GM18909 (cell line): ENCODE data around the gene TSC1.
A peak's percentile ranks its signal among the peaks of the same experiment; 100 is the strongest.
"Not testable (repeated sequence)": the region's sequence is repeated elsewhere in the genome, so short reads cannot be mapped to it uniquely, and the experiment has no call there.

Experiments used
- ATAC-seq: cut with Tn5 transposase; IDR thresholded peaks from one replicate; pipeline ENCODE4 v1.9.1; 2021; ENCODE audit warnings: mild to moderate bottlenecking; ENCODE audit not compliant: unreplicated experiment, poor library complexity

The TSC1 gene

GRCh38 chr9:132978112-132978450 lies 33.7 kb upstream of the TSC1 start:
- no peak for ATAC-seq

- no peak for ATAC-seq
These were observed 32.2 kb upstream of the TSC1 start for GRCh38 chr9:132976571-132976970.

DNA sequence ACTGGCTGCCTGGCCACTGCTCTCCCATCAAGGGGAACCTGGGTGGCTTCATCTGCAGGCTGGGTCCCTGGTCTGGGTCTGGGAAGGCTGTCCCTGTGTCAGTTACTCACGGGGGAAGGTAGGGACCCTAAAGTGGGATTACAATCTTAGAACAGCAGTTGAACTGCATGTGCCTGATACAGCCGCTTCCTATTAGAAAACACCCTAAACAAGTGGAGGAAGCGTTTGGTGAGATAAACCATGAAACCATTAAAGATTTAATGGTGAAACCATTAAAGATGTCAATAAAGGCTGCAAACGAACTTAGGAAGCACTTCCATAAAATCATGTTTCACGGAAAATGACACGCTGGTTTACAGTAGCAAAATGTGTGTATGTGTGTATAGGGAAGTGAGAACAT lies 31.5 kb upstream of the TSC1 start:
- ATAC-seq = no peak

DNA sequence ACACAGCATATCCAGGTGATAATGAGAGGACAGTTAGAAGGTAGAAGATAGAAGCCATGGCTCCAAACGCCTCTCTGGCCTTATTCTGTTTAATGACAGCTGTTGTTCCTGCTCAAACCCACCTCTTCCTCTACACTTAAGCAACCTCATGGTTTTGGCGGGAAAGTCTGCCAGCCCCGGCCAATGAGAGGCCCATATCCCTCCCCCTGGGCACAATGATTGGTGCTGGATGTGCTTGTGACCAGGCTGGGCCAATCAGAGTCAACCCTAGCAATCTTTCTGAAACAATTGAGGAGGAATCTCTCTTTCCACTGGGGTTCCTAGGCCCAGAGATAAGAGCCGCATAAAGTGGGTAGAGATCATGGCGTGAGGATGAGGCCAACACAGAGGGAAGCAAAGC lies 29.3 kb upstream of the TSC1 start:
- no peak for ATAC-seq

DNA sequence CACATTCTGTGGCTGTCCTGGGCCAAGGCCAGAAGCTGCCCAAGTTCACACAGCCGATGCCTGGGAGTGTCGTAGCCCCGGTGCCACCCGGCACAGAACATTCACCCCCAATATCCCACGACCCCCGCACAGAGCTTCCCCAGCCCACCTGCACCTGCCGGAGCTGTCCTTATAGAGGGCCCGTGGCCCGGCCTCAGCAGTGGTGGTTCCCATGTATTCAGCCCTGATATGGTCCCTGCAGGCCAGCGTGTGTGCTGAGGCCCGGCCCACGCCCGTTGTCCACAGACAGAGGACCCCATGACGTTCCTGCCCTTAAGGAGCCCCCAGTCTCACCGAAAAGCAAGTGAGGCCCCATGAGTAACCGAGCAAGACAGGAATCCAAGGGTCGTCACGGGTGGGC lies 28.8 kb upstream of the TSC1 start:
- ATAC-seq = no peak

DNA sequence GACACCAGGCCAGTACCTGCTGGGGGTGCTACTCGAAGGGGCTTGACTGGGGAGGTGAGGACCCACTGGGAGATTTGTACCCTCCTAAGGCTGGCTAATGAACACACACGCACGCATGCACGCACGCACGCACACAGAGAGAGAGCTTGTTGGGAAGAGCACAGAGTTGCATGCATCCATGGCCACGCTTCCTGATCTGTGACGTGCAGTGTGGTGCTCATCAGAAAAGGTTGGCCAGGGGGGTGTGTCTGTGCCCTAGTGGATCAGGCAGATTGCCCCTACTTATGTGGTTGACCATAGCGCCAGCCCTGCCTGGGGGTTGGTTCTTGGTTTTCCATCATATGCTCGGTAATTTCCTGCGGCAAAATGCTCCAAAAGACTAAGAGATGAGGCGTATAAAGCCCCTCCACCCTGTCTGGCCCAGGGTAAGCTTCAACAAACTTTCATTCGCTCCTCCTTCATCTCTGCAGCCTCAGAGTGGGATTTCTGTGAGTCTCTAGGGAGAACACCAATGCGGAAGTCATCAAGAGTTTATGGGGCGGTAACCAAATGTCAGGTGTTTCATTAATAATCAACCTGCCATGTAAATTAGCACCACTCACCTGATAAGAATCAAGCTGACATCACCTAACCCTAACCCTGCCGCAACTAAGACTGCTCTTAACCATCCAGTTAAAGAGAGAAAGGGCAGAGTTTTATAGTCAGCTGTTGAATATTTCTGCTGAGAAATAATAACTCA lies 26.1 kb upstream of the TSC1 start:
- no peak for ATAC-seq

DNA sequence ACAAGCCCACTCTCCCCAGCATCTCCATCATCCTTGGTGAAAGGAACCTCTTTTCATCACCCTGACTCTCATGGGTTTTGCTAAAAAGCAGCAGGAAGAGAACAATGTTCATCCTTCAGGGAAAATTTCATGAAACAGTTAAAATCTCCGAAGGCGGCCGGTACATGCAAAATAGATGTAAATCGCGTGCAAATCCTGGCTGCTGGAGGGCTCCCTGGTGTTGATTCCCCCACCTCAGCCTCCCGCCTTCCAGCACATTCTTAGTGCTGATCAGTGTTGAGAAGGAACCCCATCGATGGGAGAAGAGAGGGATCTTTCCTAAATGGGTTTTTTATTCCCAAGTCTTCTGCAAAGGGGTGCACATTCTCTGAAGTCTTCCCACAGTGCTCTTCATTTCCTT lies 25.4 kb upstream of the TSC1 start:
- ATAC-seq = no peak

DNA sequence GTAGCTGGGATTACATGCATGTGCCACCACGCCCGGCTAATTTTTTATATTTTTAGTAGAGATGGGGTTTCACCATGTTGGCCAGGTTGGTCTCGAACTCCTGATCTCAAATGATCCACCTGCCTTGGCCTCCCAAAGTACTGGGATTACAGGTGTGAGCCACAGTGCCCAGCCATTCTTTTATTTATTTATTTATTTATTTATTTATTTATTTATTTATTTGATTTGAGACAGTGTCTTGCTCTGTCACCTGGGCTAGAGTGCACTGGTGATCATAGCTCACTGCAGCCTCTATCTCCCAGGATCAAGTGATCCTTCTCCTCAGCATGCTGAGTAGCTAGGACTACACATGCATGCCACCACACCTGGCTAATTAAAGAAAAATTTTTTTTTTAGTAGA lies 23.5 kb upstream of the TSC1 start:
- not testable (repeated sequence) for ATAC-seq

GRCh38 chr9:132965478-132965877 lies 21.1 kb upstream of the TSC1 start:
- ATAC-seq = no peak

- no peak for ATAC-seq
These were observed 16.6 kb upstream of the TSC1 start for GRCh38 chr9:132961002-132961401.

GRCh38 chr9:132957805-132958204 lies 13.4 kb upstream of the TSC1 start:
- no peak for ATAC-seq

DNA sequence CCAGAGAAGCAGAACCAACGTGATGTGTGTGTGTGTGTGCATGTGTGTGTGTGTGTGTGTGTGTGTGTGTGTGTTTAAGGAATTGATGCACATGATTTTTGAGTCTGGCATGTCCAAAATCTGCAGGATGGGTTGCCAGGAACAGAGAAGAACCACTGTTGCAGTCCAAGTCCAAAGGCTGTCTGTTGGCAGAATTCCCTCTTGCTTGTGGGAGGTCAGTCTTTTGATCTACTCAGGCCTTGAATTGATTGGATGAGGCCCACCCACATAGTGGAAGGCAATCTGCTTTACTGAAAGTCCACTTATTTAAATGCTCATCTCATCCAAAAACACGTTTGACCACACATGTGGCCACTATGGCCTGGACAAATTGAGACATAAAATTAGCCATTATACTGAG lies 11.4 kb upstream of the TSC1 start:
- ATAC-seq = no peak

DNA sequence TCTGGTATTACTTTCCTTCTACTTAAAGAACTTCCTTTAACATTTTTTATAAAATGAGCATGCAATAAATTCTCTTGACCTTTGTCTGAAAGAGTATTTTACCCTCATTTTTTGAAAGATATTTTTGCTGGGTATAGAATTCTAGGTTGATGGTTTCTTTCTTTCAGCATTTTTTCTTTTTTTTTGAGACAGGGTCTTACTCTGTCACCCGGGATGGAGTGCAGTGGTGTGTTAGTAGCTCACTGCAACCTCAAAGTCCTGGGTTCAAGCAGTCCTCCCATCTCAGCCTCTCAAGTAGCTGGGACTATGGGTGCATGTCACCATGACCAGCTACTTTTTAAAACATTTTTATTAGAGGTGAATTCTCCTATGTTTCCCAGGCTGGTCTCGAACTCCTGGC lies 10.7 kb upstream of the TSC1 start:
- no peak for ATAC-seq

- no peak for ATAC-seq
These were observed 5.3 kb upstream of the TSC1 start for GRCh38 chr9:132949709-132950108.

DNA sequence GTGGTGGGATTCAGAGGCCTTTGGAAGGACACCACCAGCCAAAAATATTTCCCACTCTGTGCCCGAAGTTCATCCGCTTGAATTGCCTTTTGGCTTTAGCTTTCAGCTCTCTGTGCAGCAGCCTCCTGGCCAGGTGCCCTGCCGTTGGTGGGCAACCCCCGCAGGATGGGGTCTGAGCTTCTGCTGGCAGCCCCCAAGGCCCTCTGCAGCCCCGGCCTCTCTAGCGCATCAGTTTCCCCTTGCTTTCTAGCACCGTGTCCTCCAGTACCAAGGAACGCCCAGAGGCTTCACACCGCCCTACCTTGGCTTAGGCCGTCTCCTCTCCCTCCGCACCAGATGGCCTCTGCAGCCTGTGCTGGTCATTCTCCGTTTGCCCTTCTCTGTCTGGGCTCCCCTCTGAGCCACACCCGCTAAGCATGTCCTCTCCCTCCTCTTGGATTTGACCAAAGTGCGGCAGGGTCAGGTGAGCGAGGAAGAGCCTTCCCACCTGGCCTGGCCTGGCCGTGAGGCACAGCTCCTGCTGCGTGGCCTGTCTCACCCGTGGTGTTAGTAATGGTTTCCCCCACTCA lies 4.2 kb upstream of the TSC1 start:
- ATAC-seq = no peak

GRCh38 chr9:132947756-132948155 lies 3.3 kb upstream of the TSC1 start:
- ATAC-seq = no peak

DNA sequence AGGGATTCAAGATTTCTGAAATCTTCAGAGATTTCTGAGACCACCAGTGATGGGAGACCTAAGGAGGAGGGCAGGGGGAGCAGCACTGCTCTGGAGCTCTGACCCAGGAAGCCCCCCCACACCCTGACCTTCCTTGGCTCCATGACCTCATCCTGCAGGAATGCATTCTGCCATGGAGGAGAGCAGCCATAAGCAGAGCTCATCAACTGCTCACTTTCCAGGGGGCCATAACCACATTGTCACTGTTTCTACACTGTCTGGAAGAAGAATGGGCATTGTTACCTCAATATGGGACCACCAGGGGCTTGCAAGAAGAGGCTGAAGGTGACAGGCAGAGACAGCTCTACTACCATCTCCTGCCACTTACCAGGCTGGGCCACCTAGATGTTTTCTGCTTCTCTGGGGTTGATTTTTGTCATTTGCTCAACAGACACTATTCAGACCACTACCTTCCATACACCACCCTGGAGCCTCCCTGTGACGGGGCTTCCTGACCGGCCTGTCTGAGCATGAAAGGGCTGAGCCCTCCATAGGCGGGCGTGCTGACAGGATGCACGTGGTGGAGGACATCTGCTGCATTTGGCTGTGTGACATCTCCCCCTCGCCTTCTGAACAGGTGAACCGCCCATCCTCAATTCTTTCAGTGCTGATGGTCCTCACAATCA lies 2.3 kb upstream of the TSC1 start:
- no peak for ATAC-seq

DNA sequence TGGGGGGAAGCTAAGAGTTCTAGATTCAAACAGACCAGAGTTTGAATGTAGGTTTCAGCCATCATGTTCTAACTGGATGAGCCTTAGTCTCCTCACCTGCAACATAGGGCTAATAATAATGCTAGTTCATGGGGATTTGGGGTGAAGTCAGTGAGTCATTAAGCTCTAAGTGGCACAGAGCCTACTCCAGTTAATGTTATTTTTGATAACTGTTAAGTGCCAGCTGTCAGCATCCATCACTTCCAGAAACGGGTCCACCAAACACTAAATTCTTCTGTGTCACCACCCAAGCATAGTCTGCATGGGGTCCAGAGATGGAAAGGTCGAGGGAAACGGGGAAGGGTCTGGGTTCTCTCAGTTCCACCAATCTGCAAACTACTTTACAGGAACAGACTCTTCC lies 1.8 kb upstream of the TSC1 start:
- ATAC-seq = no peak

DNA sequence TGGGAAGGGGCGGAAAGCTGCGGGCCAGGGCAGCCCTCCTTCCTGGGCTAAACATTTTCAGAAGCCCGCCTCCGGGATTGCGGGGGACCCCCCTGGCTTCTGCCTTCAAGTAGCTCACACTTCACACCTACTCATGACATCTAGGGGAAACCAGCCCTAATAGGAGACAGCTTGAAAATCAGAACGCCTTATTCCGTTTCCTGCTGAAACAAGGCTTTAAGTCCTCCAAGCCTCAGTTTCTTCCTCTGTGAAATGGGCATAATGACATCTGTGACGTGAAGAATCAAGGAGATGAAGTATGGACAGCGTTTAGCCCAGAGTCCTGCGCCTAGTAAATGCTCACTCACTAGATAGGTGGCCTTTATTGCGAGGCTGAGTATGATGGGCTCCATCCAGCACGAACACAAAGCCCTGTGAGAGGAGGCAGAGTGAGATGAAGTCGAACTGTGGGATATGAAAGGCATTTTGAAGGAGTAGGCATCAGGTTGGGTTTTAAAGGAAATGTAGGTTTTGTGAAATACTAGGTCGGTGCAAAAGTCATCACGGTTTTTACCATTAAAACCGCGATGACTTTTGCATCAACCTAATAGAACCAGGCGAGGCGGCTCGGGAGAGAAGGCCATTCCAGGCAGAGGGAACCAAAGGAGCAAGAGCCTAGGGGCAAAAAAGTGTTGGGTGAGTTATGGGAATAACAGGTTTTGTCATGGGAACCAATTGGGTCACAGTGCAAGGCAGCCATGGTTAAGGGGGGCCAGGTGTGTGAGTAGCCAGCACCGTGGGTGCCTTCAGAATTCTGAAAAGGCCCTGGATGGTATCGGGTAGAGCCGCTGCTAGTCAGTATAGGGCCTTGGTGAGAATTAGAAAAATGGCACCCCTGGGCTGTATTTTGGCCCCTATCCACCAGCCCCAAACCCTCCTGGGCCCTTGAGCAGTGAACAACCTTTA lies 1.0 kb upstream of the TSC1 start:
- no peak for ATAC-seq

DNA sequence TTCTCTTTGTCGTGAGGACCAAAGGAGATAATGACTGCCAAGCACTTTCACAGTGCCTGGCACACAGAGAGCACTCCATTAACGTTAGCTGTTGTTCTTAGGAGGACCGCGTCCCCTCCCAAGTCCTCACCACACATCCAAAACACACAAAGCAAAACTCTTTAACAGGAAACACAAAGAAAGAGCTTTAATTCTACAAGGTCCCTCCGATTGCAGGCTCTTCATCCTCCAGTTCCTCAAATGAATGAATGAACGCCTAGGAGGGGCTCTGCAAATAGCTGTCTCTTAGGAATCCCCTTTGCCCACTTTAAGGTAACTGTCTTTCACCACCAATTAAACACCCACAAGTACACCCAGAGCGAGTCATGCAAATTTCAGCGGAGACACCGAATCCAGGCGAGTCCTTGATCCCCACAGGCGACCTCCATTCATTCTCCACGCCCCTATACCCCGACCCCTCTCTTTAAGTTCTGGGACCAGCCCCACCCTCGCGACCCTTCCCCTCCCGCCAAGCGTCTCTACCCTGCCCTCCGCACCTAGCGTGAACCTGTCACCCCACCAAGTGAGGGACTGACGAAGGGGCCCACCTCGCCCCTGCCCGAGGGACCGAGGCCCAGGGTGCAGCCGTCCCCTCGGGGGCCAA lies 644 bp downstream of the TSC1 start:
- ATAC-seq = peak; percentile 14
